Measurements from ENCODE around the gene CCDC116.
"Not testable (repeated sequence)": the region's sequence is repeated elsewhere in the genome, so short reads cannot be mapped to it uniquely, and the experiment has no call there.

The CCDC116 gene

DNA sequence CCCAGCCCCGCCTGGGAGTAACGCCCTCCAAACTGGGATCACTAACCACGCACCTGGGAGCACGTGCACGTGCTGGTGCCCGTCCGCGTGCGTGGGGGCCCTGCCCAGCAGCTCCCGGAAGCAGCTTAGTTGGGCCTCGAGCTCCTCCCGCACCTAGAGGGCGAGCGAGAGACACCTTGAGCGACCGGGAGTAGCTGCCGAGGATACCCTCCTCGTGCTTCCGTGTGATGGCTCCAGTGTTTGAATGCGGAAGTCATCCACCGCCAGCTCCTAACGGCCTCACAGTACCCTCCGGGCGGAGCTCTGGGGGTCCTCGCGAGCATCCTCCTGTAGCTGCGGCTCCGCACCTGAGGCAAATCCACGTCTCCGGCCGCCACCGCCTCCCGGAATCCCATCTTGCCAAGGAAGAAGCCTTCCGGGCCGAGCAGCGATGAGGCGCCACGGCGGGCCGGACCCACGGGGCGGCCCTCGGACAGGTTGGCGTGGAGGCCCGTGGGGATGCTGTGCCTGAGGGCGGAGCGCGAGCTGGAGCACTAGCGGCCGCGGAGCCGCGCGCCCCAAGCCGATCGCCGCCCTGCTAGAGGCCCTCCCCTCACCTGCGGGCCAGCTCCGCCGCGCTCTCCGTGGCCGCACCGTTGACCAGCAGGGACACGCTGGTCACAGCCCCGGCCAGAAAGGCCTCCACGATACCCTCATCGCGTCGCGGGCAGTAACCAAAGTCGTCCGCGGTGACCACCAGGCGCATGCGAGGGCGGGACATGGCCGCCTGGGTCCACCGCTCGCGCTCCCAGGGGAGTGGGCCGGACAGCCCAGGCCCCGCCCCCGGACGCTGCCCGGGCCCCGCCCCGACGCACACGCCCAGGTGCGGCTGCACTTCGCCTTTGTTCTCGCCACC, 3.1 kb upstream of the CCDC116 start, which contains the start of gene YDJC:
Gene YDJC, minus strand, starts transcription at position 768 of the 895 bp plus-strand sequence. Its CDS starts 8 bp downstream, at position 760.
- peak; percentile 89 to 90 for DNase-seq (ENCODE audit: extremely low read depth in 1 of 2, low read depth in 1 of 2)

DNA sequence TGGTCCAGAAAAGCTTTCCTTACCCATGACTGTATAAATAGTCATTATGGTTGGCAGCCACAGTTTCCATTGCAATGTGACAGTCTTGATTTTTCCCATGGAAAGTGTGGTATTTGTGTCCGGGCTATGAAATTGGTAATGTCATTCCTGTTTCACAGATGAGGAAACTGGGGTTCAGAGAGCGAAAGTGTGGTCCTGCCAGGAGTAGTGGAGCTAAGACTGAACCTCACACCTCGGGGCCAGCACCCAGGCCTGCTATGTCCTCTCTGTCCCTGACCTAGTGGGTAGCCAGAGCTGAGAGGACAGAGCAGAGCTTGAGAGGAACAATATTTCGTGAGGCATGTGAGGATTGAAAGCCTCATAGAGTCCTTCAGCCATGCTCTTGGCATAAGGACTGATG, 1.5 kb upstream of the CCDC116 start:
- DNase-seq (ENCODE audit: extremely low read depth in 1 of 2, low read depth in 1 of 2) = no peak

DNA sequence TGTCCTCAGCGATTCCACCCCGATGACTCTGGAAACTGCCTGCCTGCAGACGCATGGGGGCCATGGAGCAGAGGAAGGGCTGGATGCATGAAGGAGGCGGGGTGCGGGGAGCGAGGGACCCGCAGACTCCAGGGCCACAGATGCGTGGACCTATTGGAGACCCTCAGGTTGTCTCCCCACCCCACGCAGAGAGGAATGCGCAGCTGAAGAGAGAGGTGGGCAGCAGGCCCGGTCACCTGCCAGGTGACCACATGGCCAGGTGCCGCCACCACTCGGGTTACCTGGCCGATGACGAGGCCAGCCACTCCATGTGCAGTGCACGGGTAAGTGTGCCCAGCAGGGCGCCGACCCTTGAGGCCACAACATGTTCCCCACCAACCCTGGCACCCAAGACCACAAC, 371 bp downstream of the CCDC116 start:
- DNase-seq (ENCODE audit: extremely low read depth in 1 of 2, low read depth in 1 of 2) = no peak

DNA sequence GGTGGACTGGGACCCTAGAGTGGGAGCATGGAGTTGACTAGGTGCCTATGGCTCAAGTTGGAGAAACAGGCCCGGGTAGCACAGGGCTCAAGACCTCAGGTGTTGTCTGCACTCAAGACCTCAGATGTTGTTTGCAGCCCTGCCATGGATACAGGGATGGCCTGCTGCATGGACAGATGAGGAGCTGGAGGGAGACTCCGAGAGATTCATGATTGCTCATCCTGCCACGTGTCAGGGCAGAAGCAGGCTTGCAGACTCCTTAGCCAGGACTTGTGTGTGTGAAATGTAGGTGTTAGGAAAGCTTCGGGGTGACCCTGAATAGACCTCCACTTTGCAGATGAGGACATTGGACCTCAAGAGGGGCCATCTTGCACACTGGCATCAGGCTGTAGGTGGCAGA, 921 bp downstream of the CCDC116 start:
- no peak for DNase-seq (ENCODE audit: extremely low read depth in 1 of 2, low read depth in 1 of 2)

DNA sequence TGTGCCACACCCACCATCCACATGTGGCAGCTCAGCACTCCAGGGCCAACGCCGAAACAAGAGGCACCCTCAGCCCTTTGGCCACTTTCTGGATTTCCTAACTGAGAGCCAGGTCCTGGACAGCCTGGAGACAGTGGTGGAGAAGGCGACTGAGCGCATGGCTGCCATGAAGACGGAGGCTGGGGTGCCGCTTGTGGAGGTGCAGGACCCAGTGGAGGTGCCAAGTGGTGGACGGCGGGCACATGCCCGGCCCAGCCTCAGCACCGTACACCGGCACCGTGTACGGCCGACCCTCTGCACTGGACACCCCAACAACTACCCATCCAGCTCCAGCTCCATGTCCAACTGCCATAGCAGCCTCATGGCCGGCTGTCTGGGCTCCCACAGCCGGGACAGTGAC, 1.5 kb downstream of the CCDC116 start:
- DNase-seq (ENCODE audit: extremely low read depth in 1 of 2, low read depth in 1 of 2) = no peak

DNA sequence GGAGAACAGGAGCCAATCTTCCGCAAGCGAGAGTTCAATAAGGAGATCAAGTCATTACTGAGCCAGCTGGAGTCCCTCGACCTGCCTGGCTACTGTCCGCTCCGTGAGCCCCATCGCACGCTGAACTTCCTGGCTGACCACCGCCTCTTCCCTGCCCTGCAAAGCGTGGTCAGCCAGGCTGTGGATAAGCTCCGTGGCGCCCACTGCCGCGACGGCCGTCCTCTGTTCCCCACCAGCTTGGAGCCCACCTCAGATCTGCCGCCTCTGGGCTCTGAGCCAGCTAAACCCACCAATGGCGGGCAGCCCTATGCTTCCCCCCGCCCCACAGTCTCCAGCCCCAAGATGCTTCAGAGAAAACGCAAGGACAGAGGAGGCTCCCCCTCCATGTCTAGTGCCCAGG, 2.3 kb downstream of the CCDC116 start:
- no peak for DNase-seq (ENCODE audit: extremely low read depth in 1 of 2, low read depth in 1 of 2)

DNA sequence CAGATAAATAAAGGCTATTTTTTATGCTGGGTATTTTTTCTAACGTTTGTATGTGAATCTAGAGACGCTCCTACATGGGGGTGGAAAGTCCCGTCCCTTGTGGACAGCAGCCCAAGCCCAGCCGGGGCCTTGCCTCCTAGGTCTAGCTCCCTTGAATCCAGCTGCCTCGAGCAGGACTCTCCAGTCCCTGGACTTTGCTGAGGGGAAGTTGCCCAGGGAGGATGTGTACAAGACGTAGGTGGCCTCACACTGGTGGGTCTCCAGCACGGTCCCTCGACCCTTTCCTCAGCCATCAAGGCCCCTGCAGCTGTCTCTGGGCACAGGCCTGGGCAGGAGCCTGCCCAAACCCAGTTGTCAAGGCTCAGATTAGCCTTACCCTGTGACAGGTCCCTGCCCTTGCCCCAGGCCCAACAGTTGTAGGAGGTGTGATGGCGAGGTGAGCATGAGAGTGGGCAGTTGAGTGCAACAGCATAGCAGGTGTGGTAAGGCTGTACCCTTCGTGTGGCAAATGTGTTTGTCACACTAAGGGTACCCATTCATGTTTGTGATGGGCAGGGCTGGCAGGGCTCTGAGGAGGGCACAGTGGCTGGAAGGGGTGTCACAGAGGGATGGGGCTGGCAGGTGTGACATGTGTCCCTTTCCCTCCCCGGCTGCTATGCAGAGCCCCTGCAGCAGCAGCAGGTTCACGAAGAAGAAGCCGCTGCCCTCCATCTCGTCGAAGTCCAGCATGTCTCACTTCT, 3.4 kb downstream of the CCDC116 start:
- DNase-seq (ENCODE audit: extremely low read depth in 1 of 2, low read depth in 1 of 2) = no peak

DNA sequence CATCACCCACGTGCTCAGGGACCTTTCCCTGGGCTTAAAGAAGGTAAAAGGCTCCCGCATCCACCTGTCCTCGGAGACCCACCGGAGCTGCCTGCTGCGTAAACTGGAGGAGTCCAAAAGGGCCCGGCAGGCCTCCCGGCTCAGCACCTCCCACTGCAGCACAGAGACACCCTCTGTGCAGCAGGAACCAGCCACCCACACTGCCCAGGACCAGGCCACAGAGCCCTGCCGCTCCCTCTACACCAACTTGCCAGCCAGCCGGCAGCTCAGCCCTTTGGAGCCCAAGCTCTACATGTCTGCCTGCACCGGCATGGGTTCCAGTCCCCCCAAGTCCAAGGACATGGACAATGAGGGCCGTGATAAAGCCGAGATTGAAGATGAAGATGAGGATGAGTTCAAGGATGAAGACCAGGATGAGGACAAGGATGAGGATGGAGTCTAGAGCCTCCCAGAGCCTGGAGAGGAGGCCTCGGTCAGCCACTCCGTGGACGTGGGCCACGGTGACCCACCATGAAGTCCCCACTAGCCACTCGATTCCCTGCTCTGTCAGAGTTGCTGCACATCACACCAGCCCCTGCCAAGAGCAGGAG, 4.2 kb downstream of the CCDC116 start:
- DNase-seq (ENCODE audit: extremely low read depth in 1 of 2, low read depth in 1 of 2) = no peak

DNA sequence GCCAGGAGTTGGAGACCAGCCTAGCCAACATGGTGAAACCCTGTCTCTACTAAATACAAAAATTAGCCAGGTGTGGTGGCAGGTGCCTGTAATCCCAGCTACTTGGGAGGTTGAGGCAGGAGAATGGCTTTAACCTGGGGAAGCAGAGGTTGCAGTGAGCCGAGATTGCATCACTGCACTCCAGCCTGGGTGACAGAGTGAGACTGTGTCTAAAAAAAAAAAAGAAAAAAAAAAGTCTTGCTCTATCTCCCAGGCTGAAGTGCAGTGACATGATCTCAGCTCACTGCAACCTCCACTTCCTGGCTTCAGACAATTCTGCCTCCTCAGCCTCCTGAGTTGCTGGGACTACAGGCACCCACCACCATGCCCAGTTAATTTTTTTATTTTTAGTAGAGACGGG, 4.9 kb downstream of the CCDC116 start:
- not testable (repeated sequence) for DNase-seq (ENCODE audit: extremely low read depth in 1 of 2, low read depth in 1 of 2)

DNA sequence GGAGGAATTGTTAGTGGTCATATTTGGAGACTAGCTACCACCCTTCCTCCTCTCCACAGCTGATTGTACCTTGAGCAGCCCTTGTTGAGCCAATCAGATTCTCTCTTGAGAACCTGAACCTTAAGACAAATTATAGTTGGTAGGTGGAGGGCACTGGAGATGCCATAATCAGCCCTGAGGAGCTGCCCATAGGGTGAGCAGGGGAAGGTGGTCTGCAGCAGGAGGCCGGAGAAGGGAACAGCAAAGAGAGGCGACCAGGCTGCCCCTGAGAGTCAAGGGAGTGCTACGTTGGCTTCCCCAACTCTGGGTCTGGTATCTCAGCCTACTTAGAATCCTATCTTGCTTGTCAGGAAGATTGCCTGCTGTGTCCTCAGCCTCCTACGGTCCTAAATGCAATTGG, 6.8 kb downstream of the CCDC116 start:
- DNase-seq (ENCODE audit: extremely low read depth in 1 of 2, low read depth in 1 of 2) = no peak

DNA sequence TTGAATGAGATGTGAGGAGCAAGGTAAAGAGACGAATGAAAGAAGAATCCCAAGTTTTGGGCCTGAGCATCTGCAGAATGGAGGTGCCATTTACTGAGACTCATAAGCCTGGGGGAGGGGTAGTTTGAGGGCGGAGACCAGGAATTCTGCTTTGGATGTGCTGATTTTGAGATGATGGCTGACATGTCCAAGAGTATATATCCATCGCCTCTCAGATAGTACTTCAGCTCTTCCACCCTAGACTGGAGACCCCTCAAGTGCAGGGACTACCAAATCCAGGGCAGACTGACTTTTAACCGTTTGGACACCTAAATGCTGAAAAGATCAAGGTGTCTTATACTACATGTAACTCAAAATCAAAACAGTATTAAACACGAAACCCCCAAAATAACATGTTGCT, 8.2 kb downstream of the CCDC116 start:
- no peak for DNase-seq (ENCODE audit: extremely low read depth in 1 of 2, low read depth in 1 of 2)

DNA sequence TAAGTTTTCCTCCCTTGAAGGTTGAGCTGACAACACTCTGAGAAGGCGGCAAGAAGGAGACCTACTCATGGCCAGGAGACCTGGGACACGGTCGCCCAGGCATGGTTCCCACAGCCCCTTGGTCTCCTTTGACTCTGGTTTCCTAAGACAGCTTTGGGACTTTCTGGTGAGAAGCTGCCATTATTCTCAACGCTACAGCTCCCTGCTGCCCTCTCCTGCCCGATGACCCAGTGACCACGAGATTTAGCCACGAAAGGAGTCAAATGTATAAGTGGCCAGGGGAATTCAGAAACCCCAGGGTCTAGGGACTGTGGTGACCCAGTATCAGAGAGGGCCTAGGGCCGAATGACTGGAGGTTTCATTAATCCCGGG, 8.8 kb downstream of the CCDC116 start:
- no peak for DNase-seq (ENCODE audit: extremely low read depth in 1 of 2, low read depth in 1 of 2)

DNA sequence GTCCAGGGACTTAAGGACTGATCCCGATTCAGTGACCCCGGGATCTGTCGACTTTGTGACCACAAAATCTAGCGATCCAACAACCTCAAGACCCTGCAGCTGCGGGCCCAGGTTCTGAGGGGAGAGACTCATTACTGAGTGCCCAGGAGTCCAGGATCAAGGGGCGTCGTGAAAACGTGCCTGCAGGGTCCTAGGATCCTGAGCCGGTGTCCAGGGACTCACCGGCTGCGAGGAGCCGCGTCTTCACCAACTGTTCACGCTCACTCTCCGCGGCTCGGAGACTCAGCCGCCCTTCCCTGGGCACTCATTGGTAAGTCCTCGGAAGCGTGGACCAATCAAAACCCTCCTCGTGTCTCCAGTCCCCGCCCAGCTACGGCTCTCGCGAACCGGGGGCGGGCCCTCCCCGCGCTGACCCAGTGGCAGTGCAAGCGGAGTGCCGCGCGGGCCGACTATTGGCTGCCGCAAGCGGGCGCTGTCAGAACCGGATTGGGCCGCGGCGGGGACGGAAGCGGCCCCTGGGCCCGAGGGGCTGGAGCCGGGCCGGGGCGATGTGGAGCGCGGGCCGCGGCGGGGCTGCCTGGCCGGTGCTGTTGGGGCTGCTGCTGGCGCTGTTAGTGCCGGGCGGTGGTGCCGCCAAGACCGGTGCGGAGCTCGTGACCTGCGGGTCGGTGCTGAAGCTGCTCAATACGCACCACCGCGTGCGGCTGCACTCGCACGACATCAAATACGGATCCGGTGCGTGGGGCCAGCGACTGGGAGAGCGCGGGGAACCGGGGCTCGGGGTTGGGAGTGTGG, 9.4 kb downstream of the CCDC116 start, which contains the start of gene SDF2L1:
Gene SDF2L1, plus strand, starts transcription at position 514 of the 795 bp plus-strand sequence. Its CDS starts 35 bp downstream, at position 549.
- DNase-seq (ENCODE audit: extremely low read depth in 1 of 2, low read depth in 1 of 2) = peak; percentile 97 to 98

DNA sequence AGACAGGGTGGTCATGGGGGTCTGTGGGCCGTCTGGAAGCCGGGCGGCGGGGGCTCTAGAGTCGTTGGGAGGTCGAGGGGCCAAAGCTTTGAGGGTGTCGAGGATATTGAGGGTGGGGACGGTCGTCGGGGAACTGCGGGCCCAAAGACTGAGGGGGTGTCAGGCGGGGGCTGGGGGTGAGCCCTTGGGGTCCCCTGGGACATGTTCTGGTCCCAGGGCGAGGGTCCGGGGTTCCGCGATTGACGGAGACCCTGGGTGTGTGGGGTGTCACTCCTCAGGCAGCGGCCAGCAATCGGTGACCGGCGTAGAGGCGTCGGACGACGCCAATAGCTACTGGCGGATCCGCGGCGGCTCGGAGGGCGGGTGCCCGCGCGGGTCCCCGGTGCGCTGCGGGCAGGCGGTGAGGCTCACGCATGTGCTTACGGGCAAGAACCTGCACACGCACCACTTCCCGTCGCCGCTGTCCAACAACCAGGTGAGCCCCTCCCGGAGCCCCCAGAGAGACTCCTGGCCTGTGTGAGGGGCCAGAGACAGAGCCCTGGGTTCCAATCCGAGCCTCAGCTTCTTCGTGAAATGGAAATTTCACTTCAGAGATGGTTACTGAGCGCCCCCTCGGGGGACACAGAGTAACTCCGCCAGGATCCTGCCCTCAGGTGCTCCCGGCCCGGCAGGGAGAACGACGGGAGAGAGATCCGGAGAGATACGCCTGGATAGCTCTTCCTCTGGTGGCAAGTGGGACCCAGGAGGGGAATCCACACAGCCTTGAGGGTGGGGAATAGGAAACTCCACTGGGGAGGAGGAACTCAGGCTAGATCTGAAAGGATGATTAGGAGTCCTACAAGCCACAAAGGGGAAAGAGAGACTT, 10.3 kb downstream of the CCDC116 start:
- peak in 1 of 2 donors; percentile 50 for DNase-seq (ENCODE audit: extremely low read depth in 1 of 2, low read depth in 1 of 2)

DNA sequence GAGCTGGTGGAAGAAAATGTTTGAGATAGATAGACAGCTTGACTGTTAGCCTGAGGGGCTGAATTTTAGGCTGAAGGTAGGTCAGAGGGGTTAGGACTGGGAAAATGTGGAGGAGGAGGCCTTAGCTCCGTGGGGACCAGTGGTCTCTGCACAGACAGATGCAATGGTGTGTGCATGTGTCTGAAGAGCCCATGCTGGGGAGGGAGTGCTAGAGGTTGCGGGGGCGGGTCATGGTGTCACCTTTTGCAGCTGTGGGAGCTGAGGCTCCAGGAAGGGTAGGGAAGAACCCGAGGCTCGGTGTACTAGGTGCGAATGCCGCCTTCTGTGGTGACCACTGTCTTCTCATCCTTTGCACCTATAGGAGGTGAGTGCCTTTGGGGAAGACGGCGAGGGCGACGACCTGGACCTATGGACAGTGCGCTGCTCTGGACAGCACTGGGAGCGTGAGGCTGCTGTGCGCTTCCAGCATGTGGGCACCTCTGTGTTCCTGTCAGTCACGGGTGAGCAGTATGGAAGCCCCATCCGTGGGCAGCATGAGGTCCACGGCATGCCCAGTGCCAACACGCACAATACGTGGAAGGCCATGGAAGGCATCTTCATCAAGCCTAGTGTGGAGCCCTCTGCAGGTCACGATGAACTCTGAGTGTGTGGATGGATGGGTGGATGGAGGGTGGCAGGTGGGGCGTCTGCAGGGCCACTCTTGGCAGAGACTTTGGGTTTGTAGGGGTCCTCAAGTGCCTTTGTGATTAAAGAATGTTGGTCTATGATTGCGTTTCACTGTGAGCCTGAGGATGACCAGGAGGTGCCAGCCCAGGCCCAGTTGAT, 11.2 kb downstream of the CCDC116 start:
- DNase-seq (ENCODE audit: extremely low read depth in 1 of 2, low read depth in 1 of 2) = no peak

DNA sequence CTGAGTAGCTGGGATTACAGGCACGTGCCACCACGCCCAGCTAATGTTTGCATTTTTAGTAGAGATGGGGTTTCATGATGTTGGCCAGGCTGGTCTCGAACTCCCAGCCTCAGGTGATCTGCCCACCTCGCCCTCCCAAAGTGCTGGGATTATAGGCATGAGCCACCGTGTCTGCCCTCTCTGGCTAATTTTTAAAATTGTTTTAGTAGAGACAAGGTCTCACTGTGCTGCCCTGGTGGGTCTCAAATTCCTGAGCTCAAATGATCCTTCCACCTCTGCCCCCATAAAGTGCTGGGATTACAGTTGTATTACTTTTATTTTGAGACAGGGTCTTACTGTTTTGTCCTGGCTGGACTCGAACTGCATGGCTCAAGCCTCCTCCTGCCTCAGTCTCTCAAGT, 13.0 kb downstream of the CCDC116 start:
- not testable (repeated sequence) for DNase-seq (ENCODE audit: extremely low read depth in 1 of 2, low read depth in 1 of 2)

DNA sequence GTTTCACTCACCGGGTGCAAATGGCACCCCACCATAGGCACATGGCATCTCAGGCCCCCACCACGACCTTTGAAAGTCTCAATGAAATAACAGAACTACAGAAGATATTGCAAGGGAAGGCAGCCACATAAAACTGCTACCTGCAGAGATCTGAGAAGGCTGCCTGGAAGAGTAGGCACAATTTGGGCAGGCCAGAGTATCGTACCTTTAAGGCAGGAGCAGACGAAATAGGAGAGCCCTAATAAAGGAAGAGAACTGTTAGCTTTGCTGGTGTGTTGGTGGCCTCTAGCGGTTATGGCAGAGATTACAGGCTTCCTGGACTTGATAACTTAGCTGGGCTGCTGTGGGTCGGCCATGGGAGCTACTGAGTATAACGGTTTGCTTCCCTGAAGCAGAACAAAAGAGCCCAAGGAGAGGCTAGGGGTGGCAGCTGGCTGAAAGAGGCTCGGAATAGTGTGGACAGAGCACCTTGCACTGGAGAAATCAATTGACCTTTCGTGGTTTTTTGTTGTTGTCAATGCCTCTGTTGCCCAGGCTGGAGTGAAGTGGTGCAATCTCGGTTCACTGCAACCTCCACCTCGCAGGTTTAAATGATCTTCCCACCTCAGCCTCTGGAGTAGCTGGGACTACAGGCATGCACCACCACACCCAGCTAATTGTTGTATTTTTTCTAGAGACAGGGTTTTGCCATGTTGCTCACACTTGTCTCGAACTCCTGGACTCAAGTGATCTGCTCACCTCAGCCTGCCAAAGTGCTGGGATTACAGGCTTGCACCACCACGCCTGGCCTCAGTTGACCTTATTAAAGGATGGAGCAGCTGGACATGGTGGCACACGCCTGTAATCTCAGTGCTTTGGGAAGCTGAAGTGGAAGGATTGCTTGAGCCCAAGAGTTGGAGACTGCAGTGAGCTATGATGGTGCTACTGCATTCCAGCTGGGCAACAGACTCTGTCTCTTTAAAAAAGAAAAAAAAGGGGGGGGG, 14.3 kb downstream of the CCDC116 start:
- peak in 1 of 2 donors; percentile 62 for DNase-seq (ENCODE audit: extremely low read depth in 1 of 2, low read depth in 1 of 2)

DNA sequence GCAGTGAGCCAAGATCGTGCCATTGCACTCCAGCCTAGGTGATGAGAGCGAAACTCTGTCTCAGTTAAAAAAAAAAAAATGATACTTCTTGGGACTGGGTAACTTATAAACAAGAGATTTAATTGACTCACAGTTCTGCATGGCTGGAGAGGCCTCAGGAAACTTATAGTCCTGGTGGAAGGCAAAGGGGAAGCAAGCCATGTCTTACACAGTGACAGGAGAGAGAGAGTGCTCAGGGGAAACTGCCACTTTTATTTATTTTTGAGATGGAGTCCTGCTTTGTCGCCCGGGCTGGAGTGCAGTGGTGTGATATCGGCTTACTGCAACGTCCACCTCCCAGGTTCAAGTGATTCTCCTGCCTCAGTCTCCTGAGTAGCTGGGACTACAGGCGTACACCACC, 17.7 kb downstream of the CCDC116 start:
- no peak for DNase-seq (ENCODE audit: extremely low read depth in 1 of 2, low read depth in 1 of 2)

Data from stimulated activated CD8-positive, alpha-beta memory T cell treated with anti-CD3 and anti-CD28 coated beads, Interleukin-7, amount 100 ng/mL, for 48 hours (primary cell).